Measurements from ENCODE around the gene NOXA1.
"Not testable (repeated sequence)": the region's sequence is repeated elsewhere in the genome, so short reads cannot be mapped to it uniquely, and the experiment has no call there.

NOXA1 gene

DNA sequence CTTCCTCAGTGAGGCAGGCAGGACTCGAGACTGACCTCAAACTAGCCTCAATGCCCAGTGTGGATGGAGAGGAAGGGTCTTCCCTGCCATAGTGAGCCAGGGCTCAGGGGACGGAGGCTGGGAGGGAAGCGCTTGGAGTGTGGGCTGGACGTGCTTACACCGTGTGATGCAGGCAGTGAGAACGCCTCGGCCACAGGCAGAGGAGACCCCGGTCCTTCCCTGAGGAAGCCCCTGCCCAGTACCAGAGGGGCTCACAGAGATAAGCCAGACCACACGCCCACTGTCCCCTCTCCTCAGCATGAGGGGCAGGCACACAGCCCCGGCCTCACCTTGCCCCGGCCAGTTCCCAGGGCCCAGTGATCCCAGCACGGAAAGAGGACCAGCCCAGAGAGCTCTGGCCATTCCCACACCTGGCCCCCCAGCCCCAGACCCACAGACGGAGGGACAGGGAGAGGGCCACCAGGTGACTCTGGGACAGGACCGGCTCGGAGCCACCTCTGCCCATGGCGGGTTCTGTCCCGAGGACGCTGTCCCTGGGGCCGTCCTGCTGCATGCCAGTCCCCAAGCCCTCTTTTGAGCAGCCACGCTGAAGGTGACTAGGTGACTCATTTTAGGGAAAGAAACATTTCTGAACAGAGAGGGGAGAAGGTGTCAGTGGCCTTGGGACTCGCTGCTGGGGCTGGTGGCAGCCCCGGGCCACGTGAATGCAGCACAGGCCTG lies 42.0 kb downstream of the NOXA1 start:
- no peak for DNase-seq (ENCODE audit: low spot score)

DNA sequence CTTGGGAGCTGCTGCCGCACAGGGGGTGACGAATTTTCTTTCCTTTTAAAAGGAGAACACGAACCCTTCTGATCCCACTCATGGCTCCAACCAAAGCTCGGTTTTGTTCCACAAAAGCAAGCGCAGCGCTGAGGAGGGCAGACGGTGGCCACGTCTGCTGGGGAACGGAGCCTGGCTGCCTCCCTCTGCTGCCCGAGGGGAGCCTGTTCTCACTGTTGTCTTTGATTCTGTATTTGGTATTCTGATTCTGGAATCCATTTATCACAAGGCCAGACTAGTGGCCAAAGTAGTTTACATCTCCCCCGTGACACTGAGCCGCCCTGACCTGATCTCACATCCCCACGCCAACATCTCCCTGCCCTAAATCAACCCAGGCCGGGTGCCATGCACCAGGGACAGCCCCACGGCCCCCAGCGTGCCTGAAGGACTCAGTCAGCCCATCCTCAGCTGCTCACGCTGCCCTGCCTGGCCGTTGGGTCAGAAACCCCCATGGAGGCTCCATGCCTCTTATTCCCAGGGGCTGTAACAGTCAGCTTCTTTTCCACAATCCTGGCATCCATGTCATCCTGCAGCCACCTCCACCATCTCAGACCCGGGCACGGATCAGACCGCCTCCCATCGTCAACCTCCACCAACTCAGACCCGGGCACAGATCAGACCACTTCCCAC lies 42.7 kb downstream of the NOXA1 start:
- no peak for DNase-seq (ENCODE audit: low spot score)

DNA sequence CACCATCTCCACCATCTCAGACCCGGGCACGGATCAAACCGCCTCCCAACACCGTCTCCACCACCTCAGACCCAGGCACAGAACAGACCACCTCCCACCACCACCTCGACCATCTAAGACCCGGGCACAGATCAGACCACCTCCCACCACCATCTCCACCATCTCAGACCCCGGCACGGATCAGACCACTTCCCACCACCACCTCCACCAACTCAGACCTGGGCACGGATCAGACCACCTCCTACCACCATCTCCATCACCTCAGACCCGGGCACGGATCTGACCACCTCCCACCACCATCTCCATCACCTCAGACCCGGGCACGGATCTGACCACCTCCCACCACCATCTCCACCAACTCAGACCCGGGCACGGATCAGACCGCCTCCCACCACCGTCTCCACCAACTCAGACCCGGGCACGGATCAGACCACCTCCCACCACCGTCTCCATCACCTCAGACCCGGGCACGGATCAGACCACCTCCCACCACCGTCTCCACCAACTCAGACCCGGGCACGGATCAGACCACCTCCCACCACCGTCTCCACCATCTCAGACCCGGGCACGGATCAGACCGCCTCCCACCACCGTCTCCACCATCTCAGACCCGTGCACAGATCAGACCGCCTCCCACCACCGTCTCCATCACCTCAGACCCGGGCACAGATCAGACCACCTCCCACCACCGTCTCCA lies 43.3 kb downstream of the NOXA1 start:
- not testable (repeated sequence) for DNase-seq (ENCODE audit: low spot score)

DNA sequence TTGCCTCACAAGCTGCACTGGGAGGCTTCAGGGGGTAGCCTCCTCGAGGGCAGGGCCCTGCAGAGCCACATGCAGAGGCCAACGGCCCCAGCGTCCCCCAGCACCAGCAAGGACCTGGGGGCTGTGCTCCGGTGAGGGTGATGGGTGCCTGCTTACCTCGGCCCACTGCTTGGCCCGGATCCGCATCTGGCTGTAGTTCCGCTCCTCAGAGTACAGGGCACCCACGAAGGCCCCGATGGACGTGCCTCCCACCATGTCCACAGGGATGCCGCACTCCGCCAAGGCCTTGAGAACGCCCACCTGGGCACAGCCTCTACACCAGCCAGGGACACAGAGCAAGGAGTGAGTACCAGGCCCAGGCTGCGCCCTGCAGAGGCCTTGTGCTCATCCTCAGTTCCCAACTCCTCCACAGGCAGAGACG lies 44.0 kb downstream of the NOXA1 start:
- no peak for DNase-seq (ENCODE audit: low spot score)

DNA sequence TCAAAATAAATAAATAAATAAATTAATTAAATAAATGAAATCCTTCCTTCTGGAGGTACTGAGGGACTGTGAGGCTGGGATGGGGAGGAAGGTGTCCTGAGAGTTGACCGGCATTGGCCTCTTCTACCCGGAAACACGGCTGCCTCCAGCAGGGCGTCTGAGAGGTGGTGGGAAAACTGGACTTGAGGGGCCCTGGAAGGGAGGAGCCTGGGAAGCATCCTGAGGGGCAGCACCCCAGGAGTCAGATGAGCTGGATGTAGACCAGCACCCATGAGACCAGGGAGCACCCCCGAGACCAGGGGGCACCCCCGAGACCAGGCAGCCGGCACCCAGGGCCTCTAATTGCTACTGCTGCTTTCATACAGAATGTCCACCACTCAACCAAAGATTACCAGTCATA lies 44.7 kb downstream of the NOXA1 start:
- DNase-seq (ENCODE audit: low spot score), result no peak

DNA sequence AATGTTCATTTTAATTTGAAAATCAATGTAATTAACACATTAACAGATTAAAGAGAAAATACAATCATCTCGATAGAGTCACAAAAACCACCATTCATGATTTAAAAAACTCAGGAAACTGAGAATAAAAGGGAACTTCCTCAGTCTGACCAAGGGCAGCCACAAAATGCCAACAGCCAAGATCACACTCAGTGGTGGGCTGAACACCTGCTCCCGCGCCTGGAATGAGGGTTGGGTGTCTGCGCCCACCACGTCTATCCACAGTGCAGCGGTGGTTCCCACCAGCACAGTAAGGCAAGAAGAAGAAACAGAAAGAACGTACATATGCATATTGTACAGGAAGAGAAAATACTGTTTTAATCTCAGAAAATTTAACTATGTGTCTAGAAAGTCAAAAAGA lies 47.6 kb downstream of the NOXA1 start:
- no peak for DNase-seq (ENCODE audit: low spot score)

DNA sequence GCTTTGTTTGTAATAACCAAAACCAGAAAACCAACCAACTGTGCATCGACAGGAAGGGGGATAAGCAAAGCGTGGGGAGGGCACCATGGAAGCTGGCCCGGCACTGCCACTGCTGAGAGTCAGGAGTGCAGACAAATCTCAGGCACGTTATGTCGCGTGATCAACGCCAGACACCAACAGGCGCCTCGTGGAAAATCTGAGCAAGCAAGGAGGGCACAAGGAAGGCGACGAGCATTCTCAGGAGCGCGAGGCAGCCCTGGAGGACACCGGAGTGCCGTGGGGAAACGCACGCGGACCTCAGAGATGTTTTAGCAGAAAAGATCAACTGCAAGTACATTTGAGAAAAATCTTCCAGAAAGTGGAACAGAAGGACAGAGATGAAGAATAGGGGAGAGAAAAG lies 51.1 kb downstream of the NOXA1 start:
- DNase-seq (ENCODE audit: low spot score), result no peak

DNA sequence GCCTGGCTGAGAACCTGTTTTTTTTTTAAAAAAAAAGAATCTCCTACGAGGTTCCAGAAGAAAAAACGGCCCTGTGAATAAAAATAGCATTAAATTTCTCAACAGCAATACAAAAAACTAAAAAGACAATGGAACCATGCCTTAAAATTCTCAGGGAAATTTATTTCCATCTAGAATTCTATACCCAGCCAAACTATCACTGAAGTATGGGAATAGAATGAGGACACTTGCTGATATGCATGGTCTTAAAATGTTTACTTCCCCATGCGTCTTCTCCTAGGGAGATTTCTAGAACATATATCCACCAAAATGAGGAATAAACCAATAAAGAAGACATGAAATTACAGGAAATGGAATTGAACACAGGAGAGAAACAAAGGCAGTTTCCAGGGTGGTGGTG lies 52.5 kb downstream of the NOXA1 start:
- no peak for DNase-seq (ENCODE audit: low spot score)

DNA sequence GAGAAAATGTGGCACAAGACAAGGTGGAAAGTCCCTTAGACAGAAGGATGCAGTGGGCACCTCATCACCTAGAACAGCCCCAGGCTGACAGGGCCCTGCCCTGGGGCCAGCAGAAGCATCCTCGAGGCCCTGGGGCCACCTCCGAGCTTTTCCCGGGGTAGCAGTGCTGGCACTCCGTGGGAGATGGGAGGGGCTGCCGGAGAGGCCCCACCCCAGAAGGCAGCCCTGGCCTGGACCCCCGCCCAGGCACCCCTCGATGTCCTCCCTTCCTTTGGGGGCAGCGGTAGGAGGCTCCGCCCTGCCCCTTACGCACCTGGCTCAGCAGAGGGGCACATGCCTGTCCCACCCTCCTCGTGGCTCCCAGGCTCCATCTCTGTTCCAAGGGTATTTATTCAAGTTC lies 53.7 kb downstream of the NOXA1 start:
- DNase-seq (ENCODE audit: low spot score), result no peak

DNA sequence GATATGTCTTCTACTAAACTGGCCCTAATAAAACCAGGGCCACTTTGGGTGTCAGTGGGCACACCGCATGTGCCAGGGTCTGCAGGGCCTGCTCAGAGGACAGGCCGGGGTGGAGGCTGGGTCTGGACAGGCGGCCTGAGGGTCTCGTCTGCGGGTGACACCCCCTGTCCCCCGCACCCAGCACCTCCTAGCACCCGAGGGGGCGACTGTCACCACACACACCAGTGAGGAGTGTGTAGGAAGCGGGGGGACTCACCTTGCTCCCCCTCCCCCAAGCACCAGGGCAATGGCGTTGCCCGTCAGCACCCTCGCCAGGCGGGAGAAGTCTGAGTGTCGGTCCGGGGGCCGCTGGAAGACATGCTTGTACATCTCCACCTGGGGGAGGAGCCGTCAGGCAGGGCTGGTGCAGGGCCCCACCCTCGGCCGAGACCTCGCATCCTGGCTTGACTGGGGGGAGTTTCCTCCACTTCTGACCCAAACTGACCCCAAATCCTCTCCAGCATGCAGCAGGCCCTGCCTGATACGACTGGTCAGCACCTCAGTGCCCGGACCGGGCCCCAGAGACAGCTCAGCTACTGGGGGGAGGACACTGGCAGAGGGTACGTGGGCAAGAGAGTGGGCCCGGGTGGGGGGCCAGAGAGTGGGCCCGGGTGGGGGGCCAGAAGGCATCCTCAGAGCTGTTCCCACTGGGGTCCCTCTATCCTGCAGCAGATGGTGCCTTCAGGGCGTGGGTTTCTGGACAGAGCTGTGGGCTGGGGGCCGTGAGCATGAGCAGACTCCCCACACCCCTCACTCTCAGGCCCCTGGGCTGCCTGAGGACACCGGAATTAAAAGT lies 54.8 kb downstream of the NOXA1 start:
- DNase-seq (ENCODE audit: low spot score), result no peak

DNA sequence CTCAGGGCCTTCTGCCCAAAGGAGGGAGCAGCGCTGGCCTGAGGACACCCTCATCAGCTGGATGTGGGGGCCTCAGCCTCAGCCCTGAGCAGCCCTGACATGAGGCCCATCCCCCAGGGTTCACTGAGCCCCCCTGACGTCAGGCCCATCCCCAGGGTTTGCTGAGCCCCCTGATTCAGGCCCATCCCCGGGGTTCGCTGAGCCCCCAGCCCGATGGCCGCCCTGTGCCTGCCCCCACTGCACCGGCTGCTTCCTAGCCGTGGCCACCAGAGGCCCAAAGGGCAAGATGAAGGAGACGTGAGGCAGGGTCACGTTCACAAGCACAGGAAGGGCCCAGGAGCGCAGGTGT lies 55.4 kb downstream of the NOXA1 start:
- DNase-seq (ENCODE audit: low spot score), result no peak

DNA sequence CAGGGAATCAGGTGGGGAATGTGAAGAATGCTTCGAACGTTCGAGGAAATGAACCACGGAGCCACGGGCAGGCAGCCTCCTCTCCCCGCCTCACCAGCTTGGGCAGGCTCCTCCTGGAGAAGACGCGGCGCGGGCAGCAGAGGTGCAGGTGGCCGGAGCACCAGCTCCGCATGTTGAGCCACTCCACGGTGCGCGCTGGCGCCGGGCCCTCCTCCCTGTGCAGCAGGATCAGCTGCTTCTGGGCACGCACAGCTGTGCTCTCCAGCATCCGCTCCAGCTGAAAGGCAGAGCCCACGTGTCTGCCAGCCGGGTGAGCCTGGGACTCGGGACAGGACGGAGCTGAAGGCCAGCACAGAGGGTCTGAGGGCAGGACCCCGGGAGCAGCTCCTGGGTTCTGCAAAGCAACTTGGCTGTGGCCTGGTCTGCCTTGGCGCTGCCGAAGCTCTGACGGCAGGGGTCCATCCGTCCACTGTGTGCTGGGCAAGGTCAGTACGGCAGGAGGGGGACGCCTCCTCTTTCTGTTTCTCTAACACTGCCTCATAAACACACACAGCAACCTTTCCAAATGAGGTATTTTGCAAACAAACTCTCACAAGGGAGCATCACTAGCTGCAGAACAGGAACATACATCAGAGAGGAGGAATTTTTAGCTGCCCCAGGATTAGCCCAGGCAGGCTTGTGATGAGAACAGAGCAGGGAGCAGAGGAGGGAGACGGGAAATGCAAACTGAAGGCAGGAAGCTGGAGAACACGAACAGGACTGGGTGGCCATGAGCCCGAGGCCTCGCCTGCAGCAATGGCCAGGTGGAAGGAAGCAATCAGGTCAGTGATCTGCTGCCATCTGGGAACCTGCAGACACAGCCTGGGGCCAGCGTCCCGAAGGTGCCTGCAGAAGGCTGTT lies 56.0 kb downstream of the NOXA1 start:
- no peak for DNase-seq (ENCODE audit: low spot score)

DNA sequence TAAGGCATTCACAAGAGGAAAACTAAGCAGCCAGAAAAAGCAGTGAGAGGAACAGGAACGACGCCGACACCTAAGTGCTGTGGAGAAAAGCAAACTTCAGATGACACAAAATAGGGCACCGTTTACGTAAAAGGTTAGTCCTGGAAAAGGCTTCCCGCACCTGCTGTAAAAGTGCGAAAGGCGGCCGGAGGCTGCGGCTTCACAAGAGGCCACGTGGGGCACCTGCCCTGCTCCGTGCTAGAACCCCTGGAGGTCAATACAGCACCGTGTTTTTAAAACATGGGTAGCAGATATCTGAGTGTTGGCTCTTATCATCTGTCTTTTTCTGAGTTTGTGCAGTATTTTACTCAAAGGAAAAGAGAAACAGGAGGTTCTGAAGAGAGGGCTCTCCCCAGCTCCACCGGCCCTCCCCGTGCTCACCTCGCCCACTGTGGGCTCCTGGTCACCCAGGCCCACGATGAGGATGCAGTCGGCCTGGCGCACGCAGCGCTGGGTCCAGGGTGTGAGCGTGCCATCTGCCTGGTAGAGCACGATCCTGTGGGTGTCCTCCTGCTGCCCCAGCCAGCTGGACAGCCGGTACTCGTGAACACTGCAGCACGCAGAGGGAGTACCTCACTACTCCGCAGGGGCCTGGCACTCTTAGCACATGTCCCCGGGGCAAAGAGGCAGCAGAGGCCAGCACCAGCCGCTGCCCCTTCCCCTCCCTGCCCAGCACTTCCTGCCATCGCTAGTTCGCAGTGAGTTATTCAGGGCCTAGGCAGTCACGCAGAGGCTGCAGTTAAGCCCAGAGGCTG lies 56.9 kb downstream of the NOXA1 start:
- DNase-seq (ENCODE audit: low spot score), result no peak

DNA sequence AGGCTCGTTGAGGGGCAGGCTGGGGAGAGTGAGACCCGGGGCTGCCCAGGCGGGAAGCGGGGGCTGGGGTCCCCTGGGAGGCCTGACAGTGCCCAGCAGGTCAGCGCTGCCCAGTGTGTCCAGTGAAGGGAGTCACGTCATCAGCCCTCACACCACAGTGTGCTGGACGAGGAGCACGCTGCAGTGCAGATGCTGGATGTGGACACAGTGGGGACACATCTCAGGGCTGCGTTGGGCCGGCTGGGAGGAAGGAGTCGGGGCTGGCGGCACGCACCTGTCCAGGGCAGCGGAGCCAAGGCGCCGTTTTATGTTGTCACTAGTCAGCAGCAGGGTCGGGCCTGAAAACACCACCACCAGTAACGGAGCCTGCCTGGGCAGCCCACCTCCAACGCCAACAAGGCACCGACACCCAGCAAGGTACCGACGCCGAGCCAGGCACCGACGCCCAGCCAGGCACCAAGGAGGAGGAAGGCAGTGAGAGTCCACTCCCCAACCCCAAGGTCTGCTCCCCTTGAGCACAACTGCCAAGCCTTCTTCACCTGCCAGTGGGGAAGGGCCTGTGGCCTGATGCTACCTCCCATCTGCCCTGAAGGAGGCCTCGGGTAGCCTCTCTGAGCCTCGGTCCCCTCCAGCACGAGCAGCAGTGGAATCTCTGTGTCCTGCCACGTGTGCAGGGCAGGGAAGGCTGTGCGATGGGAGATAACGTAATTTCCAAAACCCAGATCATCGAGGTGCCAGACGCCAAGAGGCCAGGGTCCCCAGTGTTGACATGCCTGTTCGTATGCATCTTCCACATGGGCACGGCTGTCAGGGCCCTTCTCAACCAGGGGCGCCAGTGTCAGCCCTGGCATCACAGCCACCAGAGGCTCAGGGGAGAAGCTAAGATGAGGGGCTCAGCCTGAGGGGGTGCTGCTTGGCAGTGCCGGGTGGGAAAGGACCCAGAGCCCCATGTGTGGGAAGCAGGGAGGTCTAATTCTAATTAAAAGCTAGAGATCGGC lies 57.8 kb downstream of the NOXA1 start:
- no peak for DNase-seq (ENCODE audit: low spot score)

DNA sequence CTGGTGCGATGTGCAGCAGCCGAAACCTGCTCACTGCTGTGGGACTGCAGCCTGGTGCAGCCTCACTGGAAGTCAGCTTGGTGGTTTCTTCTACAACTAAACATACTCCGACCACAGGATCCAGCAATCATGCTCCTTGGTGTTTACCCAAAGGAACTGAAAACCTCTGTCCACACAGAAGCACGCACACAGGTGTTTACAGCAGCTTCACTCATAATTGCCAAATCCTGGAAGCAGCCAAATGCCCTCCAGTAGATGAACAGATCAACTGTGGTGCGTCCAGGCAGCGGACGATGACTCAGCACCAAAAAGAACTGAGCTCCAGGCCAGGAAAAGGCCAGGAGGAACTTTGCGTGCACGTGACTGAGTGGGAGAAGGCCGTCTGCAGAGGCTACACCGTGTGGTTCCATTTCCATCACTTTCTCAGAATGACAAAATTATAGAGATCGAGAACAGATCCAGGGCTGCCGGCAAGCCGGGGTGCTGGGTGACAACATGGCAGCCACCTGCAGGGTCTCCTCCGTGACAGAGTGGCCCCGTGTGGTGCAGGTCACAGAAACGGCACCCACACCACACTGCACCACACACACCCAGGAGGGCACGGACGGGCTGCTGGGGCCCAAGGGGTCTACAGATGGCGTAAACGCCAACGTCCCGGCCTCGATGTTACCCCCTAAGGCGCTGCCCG lies 59.0 kb downstream of the NOXA1 start:
- peak; percentile 62 for DNase-seq (ENCODE audit: low spot score)
